Effector CD8-positive, alpha-beta T cell (primary cell): Measurements from ENCODE around the gene GNAT2.
A peak's percentile ranks its signal among the peaks of the same experiment; 100 is the strongest.
"Not testable (repeated sequence)": the region's sequence is repeated elsewhere in the genome, so short reads cannot be mapped to it uniquely, and the experiment has no call there.

ENCODE experiments used
- DNase-seq: peaks from one replicate; lab custom pipeline; 2025; lab: John Stamatoyannopoulos, UW
- total RNA-seq, 4 experiments: gene quantifications; one replicate each; lab custom pipeline; 2026; lab: John Stamatoyannopoulos, UW

GNAT2 gene
- total RNA-seq = 0 to 0.49 (median 0.04) reads per million in 4 experiments

- peak; percentile 53 for DNase-seq
These were observed at the start of gene GNAT2, which contains the start of gene AMPD2 for GRCh38 chr1:109619576-109620400. Gene GNAT2 (minus strand): TSS chr1:109619616. CDS start chr1:109612870, 6,746 bp downstream. Gene AMPD2 (plus strand): TSS chr1:109619837. CDS start chr1:109621176, 1,339 bp downstream.

DNA sequence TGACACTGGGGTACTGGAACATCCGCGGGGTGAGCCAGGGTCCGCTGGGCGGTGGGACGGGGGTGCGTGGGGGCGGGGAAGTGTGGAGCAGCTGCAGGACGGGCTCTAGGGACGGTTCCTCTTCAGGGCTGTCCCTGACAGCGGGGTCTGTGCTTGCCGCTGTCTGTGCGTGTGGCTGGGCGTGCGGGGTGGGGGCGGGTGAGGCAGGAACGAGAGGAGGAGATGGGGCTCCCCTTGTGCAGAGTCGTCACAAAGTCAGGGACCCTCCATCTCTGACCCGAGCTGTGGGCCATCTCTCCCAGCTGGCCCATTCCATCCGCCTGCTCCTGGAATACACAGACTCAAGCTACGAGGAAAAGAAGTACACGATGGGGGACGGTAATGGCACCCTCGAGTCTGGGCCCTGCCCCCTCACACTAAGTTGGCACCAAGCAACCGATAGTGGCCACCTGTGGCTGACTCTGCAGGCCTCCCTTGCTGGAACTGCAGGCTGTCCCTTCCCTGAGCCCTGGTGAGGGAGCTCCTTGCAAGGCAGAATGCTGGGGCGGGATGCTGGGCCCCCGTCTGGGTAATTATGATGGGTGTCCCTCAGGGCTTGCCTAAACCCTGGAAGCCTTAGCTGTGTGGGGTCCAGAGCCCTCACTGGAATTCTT, 48.8 kb upstream of the GNAT2 start:
- no peak for DNase-seq

DNA sequence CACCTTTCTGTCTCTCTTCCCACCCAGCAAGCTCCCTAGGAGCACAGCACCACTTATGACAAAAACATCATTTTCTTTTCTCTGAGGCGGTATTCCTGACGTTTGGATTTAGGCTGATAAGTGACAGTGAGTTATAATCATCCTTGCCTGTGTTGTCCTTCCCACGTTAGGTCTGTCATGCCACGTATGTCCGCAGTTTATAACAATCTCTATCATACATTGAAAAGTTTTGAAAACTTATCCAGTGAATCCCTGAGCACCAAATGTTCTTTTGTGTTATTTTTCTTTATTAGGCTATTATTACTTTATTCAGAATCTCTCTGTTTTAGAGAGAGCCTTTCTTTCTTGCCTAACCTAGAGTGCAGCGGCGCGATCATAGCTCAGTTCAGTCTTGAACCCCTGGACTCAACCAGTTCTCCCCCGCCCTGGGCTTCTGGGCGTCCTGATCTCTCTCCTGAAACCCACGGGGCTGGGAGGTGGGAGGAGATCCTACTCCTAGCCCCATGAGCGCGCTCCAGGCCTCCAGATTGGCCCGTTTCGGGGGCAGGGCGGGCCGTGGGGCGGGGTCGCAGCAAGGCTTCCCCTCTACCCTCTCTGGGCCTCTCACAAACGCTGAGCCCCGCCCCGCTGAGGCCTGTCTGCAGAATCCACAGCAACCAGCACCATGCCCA, 48.2 kb upstream of the GNAT2 start, which contains the start of gene GSTM2:
Gene GSTM2, plus strand, starts transcription at position 606 of the 671 bp plus-strand sequence. Its CDS starts 59 bp downstream, at position 665.
- peak; percentile 84 for DNase-seq

DNA sequence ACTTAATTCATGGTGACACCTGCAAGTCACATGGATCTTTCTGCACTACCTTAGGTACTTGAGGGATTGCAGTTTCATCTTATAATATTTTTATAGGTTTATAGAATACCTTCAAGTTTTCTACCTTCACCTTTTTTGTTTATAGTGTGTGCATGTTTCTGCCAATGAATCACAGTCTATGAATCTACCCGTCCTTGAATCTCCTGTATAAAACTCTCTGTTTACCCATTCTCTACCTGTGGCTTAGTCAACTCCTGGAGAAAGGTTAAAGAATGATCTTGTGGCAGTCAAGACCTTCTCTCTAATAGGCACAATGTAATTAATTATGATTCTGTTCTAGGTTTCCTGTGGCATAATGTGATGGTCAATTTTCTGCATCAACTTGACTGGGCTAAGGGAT, 45.3 kb upstream of the GNAT2 start:
- DNase-seq = no peak

DNA sequence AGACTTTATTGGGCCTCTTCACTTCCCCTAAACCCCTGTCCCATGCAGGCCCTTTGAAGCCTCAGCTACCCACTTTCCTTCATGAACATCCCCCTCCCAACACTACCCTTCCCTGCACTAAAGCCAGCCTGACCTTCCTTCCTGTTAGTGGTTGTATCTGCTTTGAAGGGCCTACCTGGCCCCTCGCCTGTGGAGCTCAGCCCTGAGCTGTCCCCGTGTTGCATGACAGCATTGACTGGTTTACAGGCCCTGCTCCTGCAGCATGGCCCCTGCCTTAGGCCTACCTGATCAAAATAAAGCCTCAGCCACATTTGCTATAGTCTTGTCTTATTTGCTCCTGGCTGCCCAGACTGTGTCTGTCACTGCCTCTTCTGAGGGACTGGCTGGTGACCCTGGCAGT, 42.0 kb upstream of the GNAT2 start:
- no peak for DNase-seq

- not testable (repeated sequence) for DNase-seq
These were observed 41.2 kb upstream of the GNAT2 start for GRCh38 chr1:109660691-109661026.

- no peak for DNase-seq
These were observed 40.7 kb upstream of the GNAT2 start for GRCh38 chr1:109659997-109660690.

DNA sequence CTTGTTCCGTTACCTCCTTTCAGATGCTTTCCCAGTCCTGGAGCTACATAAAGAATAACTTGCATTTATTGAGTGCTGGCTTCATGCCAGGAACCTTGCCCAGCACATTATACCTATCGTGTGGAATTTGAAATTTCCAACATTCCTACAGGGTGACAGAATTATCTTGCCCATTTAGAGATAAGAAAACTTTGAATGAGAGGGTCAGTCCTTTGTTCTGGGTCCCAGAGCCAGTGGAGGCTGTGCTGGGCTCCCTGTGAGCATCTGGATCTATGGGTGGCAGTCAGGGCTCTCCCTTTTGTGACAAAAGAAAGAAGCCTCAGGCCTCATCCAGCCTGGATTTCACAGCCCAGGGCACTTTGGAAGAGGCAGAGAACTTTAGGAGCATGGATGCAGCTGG, 39.7 kb upstream of the GNAT2 start:
- DNase-seq = no peak

GRCh38 chr1:109658533-109659042, 39.2 kb upstream of the GNAT2 start:
- no peak for DNase-seq

- DNase-seq = no peak
These were observed 38.6 kb upstream of the GNAT2 start for GRCh38 chr1:109657970-109658369.

GRCh38 chr1:109657395-109657794, 38.0 kb upstream of the GNAT2 start:
- DNase-seq = no peak

DNA sequence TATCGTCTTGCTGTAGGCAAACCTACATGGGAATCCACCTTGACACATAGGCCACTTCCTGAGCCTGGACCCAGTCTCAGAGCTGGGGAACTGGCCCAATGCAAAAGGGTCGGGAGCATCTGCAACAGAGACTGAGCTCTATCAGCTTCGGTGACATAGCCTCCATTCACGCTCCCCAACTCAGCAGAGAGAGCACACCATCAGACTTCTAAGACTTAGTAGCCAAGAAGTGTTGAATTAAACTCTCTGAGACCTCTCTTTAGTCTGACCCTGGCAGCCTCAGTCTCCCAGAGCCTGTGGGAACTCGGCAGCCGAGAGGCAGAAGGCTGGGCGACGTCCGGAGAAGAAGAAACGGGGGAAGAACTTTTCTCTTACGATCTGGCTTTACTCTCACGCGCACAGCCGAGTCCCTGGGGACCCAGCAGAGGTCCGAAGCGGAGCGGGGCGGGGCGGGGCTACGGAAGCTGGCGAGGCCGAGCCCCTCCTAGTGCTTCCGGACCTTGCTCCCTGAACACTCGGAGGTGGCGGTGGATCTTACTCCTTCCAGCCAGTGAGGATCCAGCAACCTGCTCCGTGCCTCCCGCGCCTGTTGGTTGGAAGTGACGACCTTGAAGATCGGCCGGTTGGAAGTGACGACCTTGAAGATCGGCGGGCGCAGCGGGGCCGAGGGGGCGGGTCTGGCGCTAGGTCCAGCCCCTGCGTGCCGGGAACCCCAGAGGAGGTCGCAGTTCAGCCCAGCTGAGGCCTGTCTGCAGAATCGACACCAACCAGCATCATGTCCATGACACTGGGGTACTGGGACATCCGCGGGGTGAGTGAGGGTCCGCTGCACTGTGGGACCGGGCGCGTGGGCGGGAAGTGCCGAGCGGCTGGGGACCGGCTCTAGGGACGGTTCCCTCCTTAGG, 36.5 kb upstream of the GNAT2 start, which contains the start of gene GSTM4:
Gene GSTM4, plus strand, starts transcription at position 485 of the 905 bp plus-strand sequence. Its CDS starts 291 bp downstream, at position 776.
- DNase-seq = peak; percentile 49

DNA sequence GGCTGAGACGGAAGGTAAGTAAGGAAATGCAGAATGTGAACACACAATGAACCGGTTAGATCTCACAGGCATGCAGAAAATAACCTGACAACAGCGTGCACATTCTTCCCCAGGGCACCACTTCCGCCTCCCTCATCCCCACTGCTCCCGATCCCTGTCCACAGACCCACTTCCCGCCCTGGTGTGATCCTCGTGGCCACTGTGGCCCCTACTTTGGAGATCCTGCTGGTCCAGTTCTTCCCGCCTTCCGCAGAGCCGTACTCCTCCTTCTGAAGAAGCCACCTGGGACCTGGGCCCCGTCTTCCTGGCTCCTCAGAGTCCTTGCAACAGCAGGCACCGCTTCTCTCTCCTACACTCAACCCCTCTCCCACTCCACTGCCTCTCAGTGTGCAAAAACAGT, 35.1 kb upstream of the GNAT2 start:
- no peak for DNase-seq

- no peak for DNase-seq
These were observed 33.9 kb upstream of the GNAT2 start for GRCh38 chr1:109653306-109653705.

DNA sequence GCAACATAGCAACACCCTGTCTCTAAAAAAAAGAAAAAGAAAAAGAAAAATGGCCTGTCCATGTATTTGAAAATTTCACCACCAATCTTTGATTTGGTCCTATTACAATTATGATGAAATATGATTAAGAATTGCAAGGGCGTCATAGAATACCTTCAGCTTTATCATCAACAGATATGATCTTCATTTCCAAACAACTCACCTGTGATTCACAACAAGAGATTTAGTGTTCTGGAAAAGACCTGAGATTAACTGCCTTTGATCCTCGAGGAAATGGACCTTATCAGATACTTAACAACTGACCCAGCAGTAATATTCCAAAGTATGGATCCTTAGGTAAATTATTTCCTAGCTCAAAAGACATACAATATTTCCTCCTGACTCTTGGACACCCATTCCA, 33.0 kb upstream of the GNAT2 start:
- no peak for DNase-seq

DNA sequence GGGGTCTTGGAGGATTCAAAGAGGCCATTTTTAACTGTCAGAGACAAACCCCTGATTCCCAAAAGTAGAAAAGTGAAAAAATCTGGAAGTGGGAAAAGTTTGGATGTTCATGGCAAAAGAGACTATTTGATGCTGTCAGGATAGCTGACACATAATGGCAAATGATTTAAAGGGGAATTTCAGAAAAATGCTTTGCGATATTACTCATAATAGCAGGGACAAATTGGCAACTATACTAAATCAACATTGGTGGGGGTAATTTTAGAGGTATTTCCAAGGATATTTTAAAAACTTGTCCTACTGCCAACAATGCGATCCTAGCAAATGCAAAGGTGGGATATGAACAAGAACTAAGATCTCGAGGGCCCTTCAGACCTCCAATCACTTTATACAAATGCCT, 31.2 kb upstream of the GNAT2 start:
- no peak for DNase-seq

DNA sequence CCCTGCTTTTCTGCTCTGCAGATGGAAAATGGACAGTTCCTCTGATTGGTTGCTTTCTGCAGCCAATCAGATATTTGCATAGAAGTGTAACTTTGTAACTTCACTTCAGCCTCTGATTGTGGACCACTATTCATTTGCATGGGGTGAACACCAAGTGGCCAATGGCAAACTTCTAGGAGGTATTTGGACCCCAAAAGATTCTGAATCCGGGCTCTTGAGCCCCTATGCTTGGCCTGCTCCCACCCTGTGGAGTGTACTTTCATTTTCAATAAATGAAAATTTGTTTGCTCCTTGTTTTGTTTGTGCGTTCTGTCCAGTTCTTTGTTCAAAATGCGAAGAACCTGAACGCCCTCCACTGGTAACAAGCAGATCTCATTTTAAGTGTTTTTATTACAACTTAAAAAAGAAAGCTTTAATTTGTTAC, 30.1 kb upstream of the GNAT2 start:
- DNase-seq = no peak

GRCh38 chr1:109644670-109645069, 25.3 kb upstream of the GNAT2 start:
- DNase-seq = no peak

GRCh38 chr1:109643385-109644230, 24.2 kb upstream of the GNAT2 start:
- DNase-seq = peak; percentile 77

DNA sequence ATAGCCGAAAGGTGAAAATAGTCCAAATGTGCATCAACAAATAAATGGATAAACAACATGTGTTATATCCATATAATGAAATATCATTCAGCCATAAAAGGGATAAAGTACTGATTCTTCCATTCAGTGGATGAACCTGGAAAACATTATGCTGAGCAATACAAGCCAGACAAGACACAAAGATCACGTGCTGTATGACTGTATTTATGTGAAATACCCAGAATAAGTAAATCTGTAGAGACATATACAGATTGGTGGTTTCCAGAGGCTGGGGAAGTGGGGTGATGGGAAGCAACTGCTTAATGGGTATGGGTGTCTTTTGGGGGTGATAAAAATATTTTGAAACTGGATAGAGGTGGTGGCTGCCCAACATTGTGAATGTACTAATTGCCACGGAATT, 23.2 kb upstream of the GNAT2 start:
- no peak for DNase-seq
